SK-N-SH (cell line): ENCODE data around the gene HRH1.

Source experiments
- CTCF ChIP-seq: fragments of 200-600 bp; sonication (generic); IDR thresholded peaks from 2 replicates; pipeline ENCODE4 v1.6.1; 2017; ENCODE audit warnings: antibody characterized with exemption, mild to moderate bottlenecking, moderate library complexity
- FOSL2 ChIP-seq: IDR thresholded peaks from 2 replicates; pipeline ENCODE4 v1.4.0; 2012; ENCODE audit warnings: low read depth, mild to moderate bottlenecking, moderate library complexity, borderline replicate concordance
- GABPA ChIP-seq: IDR thresholded peaks from 2 replicates; pipeline ENCODE4 v1.4.0; 2012; ENCODE audit warnings: low read depth, mild to moderate bottlenecking
- MEF2A ChIP-seq: IDR thresholded peaks from 2 replicates; pipeline ENCODE4 v1.4.0; 2012; ENCODE audit warnings: low read depth, borderline replicate concordance
- RAD21 ChIP-seq: IDR thresholded peaks from 2 replicates; pipeline ENCODE4 v1.6.1; 2012; ENCODE audit warnings: mild to moderate bottlenecking, low read length
- SIN3A ChIP-seq: IDR thresholded peaks from 2 replicates; pipeline ENCODE4 v1.6.1; 2012; ENCODE audit warnings: low read depth, mild to moderate bottlenecking, low read length, moderate library complexity, borderline replicate concordance
- TF ChIP-seq, protein P1 (sequence below): fragments of 150-350 bp; IDR thresholded peaks from 2 replicates; pipeline ENCODE4 v1.6.1; 2016; ENCODE audit warnings: mild to moderate bottlenecking, low read depth, low read length
- TF ChIP-seq, protein P2 (sequence below): IDR thresholded peaks from 2 replicates; pipeline ENCODE4 v1.4.0; 2012; ENCODE audit warnings: low read depth
- TF ChIP-seq, protein P3 (sequence below): IDR thresholded peaks from 2 replicates; pipeline ENCODE4 v1.6.1; 2012; ENCODE audit warnings: mild to moderate bottlenecking, low read depth, low read length, moderate library complexity

- no peak for TF ChIP-seq MEF2A
- no peak for TF ChIP-seq CTCF
- TF ChIP-seq, protein P1, sequence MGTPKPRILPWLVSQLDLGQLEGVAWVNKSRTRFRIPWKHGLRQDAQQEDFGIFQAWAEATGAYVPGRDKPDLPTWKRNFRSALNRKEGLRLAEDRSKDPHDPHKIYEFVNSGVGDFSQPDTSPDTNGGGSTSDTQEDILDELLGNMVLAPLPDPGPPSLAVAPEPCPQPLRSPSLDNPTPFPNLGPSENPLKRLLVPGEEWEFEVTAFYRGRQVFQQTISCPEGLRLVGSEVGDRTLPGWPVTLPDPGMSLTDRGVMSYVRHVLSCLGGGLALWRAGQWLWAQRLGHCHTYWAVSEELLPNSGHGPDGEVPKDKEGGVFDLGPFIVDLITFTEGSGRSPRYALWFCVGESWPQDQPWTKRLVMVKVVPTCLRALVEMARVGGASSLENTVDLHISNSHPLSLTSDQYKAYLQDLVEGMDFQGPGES, result no peak
- no peak for TF ChIP-seq FOSL2
- no peak for TF ChIP-seq RAD21
- no peak for TF ChIP-seq SIN3A
- TF ChIP-seq, protein P2, sequence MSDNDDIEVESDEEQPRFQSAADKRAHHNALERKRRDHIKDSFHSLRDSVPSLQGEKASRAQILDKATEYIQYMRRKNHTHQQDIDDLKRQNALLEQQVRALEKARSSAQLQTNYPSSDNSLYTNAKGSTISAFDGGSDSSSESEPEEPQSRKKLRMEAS, result no peak
- TF ChIP-seq, protein P3, sequence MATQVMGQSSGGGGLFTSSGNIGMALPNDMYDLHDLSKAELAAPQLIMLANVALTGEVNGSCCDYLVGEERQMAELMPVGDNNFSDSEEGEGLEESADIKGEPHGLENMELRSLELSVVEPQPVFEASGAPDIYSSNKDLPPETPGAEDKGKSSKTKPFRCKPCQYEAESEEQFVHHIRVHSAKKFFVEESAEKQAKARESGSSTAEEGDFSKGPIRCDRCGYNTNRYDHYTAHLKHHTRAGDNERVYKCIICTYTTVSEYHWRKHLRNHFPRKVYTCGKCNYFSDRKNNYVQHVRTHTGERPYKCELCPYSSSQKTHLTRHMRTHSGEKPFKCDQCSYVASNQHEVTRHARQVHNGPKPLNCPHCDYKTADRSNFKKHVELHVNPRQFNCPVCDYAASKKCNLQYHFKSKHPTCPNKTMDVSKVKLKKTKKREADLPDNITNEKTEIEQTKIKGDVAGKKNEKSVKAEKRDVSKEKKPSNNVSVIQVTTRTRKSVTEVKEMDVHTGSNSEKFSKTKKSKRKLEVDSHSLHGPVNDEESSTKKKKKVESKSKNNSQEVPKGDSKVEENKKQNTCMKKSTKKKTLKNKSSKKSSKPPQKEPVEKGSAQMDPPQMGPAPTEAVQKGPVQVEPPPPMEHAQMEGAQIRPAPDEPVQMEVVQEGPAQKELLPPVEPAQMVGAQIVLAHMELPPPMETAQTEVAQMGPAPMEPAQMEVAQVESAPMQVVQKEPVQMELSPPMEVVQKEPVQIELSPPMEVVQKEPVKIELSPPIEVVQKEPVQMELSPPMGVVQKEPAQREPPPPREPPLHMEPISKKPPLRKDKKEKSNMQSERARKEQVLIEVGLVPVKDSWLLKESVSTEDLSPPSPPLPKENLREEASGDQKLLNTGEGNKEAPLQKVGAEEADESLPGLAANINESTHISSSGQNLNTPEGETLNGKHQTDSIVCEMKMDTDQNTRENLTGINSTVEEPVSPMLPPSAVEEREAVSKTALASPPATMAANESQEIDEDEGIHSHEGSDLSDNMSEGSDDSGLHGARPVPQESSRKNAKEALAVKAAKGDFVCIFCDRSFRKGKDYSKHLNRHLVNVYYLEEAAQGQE, result no peak
- TF ChIP-seq GABPA, result no peak
Observed at GRCh38 chr3:11195201-11195600, 40.9 kb downstream of the HRH1 start.
